GM13977 (cell line): ENCODE results near the gene TYR.

Source experiments
- DNase-seq: peaks from one replicate; pipeline ENCODE4 v3.0.0; 2012; ENCODE audit warnings: low spot score
- CTCF ChIP-seq: IDR thresholded peaks from 2 replicates; pipeline ENCODE4 v1.5.1; 2012; ENCODE audit warnings: mild to moderate bottlenecking, control low read depth; ENCODE audit not compliant: insufficient read depth; ENCODE audit errors: extremely low read depth, missing control alignments
- in situ Hi-C: fragments of 300-500 bp; cut with MboI; formaldehyde crosslinking; loops from one replicate; pipeline ENCODE4 v1.12.0; 2022; ENCODE audit warnings: low sequenced_read_pairs, low pct_unique_long_range_greater_than_20kb, mixed read lengths, inconsistent platforms; ENCODE audit not compliant: unreplicated experiment

The TYR gene

DNA sequence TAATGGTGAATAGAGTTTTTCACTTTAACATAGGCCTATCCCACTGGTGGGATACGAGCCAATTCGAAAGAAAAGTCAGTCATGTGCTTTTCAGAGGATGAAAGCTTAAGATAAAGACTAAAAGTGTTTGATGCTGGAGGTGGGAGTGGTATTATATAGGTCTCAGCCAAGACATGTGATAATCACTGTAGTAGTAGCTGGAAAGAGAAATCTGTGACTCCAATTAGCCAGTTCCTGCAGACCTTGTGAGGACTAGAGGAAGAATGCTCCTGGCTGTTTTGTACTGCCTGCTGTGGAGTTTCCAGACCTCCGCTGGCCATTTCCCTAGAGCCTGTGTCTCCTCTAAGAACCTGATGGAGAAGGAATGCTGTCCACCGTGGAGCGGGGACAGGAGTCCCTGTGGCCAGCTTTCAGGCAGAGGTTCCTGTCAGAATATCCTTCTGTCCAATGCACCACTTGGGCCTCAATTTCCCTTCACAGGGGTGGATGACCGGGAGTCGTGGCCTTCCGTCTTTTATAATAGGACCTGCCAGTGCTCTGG is at the start of gene TYR:
TSS of gene TYR (plus strand) at position 185 of the 541 bp plus-strand sequence. CDS start at position 264, 79 bp downstream.
- TF ChIP-seq CTCF: no peak
- in situ Hi-C loops: no loop called here
- DNase-seq: no peak

DNA sequence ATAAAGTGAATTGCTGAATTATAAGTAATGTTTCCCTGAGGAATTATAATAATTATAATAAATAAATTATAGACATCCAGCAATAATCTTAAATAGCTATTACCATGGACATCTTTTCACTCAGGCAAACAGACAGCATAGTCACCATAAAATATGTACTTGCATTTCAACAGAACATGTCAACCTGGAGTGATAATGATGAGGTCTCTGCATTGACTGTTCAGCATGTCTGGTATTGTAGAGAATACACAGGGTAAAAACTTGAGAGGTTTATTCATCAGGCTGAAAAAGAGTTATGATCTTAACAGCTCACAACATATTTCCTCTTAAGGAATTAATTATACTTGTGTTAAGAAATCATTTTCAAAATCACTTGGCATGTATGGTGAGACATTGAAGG is 41.1 kb upstream of the TYR start:
- in situ Hi-C loops: no loop called here
- TF ChIP-seq CTCF: no peak
- no peak for DNase-seq

DNA sequence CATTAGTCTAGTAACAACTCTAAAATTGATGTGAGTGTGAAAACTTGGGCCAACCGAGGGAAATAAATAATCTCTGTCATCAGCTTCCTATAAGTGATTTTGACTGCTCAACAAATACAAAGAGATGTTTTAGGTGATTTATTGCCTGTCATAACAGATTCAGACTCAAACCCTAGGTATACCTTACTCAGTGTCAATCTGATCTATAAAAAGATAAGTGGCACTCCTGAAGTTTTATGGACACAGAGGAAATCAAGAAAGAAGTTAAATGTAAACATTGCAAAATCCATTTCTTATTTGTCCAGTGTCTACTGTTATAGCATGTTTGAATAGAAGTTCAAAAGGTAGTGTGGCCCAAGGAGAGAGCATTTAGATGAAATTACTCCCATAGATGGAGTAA is 30.4 kb upstream of the TYR start:
- no peak for DNase-seq
- in situ Hi-C loops: no loop called here
- no peak for TF ChIP-seq CTCF

- no peak for DNase-seq
- no peak for TF ChIP-seq CTCF
- in situ Hi-C loops: no loop called here
Measured at GRCh38 chr11:89159974-89160373, 17.7 kb upstream of the TYR start.

DNA sequence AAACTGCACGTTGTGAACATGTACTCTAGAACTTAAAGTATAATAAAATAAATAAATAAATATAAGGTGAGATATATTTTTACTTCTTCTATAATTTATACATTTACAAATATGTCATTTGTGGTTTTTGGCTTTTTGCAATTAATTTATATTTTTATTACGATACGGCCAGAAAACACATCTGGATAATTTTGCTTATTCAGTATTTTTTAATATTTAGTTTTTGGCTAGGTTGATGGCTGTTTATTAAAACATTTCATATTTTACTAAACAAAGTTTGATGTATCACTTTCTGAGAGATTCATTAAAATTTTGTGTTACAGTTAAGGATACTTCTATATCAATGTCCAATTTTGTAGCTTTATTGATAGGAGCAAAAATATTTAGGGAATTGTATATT is 15.7 kb upstream of the TYR start:
- in situ Hi-C loops: no loop called here
- no peak for TF ChIP-seq CTCF
- DNase-seq: no peak

DNA sequence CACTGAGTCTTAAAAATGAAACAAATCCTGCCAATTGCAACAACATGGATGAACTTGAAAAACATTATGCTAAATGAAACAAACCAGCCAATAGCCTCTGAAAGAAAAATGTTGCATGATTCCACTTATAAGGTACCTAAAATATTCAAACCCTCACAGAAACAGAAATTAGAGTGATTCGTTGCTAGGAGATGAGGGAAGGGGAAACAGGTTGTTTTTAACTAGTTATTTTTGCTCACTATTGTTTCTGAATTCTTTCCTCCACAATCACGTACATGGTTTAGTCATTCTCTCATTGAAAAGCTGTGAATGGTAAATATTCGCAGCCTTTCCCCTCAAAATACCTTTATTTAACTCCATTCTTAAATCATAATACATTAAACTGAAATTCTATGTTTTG is 14.0 kb upstream of the TYR start:
- no peak for TF ChIP-seq CTCF
- no peak for DNase-seq
- in situ Hi-C loops: no loop called here

DNA sequence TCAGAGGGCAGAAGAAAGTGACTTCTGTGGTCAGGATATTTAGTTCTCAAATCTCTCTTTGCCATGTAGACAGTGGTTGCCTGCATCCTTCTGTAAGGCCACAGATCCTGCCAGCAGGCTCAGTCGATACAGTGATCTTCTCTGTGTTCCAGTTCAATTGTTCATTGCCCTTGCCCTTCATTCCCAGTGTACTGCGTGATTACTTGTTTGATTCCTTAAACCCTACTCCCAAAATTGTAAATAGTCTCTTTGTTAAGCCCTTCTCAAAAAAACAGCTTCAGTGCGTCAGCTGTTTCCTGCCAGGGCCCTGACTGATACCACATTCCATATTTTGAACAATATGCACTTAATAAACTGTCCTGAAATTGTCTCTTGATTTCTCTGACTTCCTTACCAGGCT is 9.3 kb upstream of the TYR start:
- in situ Hi-C loops: no loop called here
- no peak for TF ChIP-seq CTCF
- DNase-seq: no peak
